ENCODE data around the gene TMEM248.

DNA sequence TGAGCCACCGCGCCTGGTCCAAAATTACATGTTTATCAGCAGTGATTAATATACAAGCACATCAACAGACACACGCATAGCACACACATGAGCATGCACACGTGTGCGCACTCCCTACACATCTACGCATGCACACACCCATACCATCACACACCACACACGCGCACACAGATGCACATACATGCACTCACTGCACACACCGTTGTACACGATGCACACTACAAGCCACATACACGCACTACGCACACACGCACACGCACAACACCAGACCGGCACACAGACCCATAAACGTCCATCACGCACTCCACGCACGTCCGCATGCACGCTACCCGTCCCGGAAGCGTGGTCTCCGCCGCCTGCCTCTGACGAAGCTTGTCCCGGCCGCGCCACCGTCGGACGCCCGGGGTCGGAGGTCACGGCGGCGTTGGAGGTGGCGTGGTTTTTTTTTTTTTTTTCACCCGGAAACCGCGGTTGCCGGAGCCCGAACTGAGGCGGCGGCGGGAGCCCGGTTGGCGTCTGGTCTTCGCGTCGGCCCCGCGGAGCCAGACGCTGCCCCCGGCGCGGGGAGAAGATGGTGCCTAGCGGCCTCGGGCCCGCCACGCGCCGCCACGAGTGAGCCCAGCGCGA is at the start of gene TMEM248:
- TF ChIP-seq, protein P1, sequence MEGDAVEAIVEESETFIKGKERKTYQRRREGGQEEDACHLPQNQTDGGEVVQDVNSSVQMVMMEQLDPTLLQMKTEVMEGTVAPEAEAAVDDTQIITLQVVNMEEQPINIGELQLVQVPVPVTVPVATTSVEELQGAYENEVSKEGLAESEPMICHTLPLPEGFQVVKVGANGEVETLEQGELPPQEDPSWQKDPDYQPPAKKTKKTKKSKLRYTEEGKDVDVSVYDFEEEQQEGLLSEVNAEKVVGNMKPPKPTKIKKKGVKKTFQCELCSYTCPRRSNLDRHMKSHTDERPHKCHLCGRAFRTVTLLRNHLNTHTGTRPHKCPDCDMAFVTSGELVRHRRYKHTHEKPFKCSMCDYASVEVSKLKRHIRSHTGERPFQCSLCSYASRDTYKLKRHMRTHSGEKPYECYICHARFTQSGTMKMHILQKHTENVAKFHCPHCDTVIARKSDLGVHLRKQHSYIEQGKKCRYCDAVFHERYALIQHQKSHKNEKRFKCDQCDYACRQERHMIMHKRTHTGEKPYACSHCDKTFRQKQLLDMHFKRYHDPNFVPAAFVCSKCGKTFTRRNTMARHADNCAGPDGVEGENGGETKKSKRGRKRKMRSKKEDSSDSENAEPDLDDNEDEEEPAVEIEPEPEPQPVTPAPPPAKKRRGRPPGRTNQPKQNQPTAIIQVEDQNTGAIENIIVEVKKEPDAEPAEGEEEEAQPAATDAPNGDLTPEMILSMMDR (IDR thresholded peaks at IDR 0.05 in 2 of 3, conservative IDR thresholded peaks at IDR 0.05 in 1 of 3; ENCODE audit: control insufficient read depth in 2 of 3, extremely low read depth in 1 of 3, insufficient read depth in 1 of 3, low read depth in 3 of 3, low read length in 3 of 3): no peak
- TF ChIP-seq ASH2L (IDR thresholded peaks at IDR 0.05; ENCODE audit: borderline replicate concordance, low read depth) (peak; percentile 88; the same call in 1 of the 2 replicates), SMC3 (IDR thresholded peaks at IDR 0.05; ENCODE audit: borderline replicate concordance, low read length) (no peak), SMAD1 (IDR thresholded peaks at IDR 0.05; ENCODE audit: low read depth, partially characterized antibody) (peak; percentile 57), CEBPB (IDR thresholded peaks at IDR 0.05; ENCODE audit: borderline replicate concordance in 1 of 2, low read depth in 2 of 2, low read length in 2 of 2) (no peak), NR2F1 (conservative IDR thresholded peaks at IDR 0.05) (peak; percentile 97), TCF7 (IDR thresholded peaks at IDR 0.05; ENCODE audit: borderline replicate concordance) (no peak)
- TF ChIP-seq, protein P2, sequence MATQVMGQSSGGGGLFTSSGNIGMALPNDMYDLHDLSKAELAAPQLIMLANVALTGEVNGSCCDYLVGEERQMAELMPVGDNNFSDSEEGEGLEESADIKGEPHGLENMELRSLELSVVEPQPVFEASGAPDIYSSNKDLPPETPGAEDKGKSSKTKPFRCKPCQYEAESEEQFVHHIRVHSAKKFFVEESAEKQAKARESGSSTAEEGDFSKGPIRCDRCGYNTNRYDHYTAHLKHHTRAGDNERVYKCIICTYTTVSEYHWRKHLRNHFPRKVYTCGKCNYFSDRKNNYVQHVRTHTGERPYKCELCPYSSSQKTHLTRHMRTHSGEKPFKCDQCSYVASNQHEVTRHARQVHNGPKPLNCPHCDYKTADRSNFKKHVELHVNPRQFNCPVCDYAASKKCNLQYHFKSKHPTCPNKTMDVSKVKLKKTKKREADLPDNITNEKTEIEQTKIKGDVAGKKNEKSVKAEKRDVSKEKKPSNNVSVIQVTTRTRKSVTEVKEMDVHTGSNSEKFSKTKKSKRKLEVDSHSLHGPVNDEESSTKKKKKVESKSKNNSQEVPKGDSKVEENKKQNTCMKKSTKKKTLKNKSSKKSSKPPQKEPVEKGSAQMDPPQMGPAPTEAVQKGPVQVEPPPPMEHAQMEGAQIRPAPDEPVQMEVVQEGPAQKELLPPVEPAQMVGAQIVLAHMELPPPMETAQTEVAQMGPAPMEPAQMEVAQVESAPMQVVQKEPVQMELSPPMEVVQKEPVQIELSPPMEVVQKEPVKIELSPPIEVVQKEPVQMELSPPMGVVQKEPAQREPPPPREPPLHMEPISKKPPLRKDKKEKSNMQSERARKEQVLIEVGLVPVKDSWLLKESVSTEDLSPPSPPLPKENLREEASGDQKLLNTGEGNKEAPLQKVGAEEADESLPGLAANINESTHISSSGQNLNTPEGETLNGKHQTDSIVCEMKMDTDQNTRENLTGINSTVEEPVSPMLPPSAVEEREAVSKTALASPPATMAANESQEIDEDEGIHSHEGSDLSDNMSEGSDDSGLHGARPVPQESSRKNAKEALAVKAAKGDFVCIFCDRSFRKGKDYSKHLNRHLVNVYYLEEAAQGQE (IDR thresholded peaks at IDR 0.05; ENCODE audit: low read depth, low read length): no peak; the same call in 1 of the 2 replicates

Data from GM12878 (cell line).